H1 (cell line): ENCODE data around the gene SLC19A1. TPM values are rescaled to one million over a fixed set of nuclear protein-coding genes. Genes with fewer than 3 reads are reported as not detected.

Source experiments
- ASH2L ChIP-seq: fragments of 200-600, 300-600 bp; sonication (generic); IDR thresholded peaks from one replicate; pipeline ENCODE4 v1.7.1; 2017; ENCODE audit warnings: low read length
- CREB1 ChIP-seq: IDR thresholded peaks from 2 replicates; pipeline ENCODE4 v1.6.1; 2012; ENCODE audit warnings: inconsistent platforms
- RNF2 ChIP-seq: fragments of 200-900, 300-1000 bp; sonication (generic); IDR thresholded peaks from 2 replicates; pipeline ENCODE4 v1.7.1; 2016; ENCODE audit warnings: borderline replicate concordance, low read depth, mild to moderate bottlenecking, antibody characterized with exemption, low read length; ENCODE audit not compliant: poor library complexity, severe bottlenecking; ENCODE audit errors: missing control alignments
- ZNF274 ChIP-seq: IDR thresholded peaks from 2 replicates; pipeline ENCODE4 v1.7.0; 2012; ENCODE audit warnings: low read length, borderline replicate concordance; ENCODE audit errors: extremely low read depth
- polyA plus RNA-seq, 7 experiments: library from polyadenylated mRNA; depleted of rRNA in 3 of 7; stranded (reverse) in 5 of 7; unstranded in 2 of 7; fragments of >200 nt in 5 of 7; fragments of 200-250 nt in 2 of 7; gene quantifications; 1 replicate in 5 of 7; 2 replicates in 1 of 7; 4 replicates in 1 of 7; pipeline versions ENCODE4 v1.2.1 to v1.2.3, GENCODE V29; 2011 to 2013; ENCODE audit warnings: missing spikeins in 2 of 7, mixed read lengths in 2 of 7
- total RNA-seq: library from RNA; stranded (reverse); fragmentation: NEBNext Ultra II Directional; extraction: Animal tissue kit (Norgen Biotek cat#: 25700); gene quantifications from 2 replicates; pipeline ENCODE4 v1.2.1, GENCODE V29; 2021

Gene SLC19A1
- total and polyA plus RNA-seq, 2 of the 8 experiments (the other 6 are each of a cell fraction or from before 2014, with no cell fraction given) = 31.6 to 43.8 TPM

- no peak for TF ChIP-seq RNF2
- no peak for TF ChIP-seq ZNF274
- TF ChIP-seq ASH2L = no peak
- TF ChIP-seq CREB1 = no peak
These were observed 579 bp upstream of the SLC19A1 start (continued) for GRCh38 chr21:45542667-45543370.
